ENCODE measurements around the gene APBB1IP.

DNA sequence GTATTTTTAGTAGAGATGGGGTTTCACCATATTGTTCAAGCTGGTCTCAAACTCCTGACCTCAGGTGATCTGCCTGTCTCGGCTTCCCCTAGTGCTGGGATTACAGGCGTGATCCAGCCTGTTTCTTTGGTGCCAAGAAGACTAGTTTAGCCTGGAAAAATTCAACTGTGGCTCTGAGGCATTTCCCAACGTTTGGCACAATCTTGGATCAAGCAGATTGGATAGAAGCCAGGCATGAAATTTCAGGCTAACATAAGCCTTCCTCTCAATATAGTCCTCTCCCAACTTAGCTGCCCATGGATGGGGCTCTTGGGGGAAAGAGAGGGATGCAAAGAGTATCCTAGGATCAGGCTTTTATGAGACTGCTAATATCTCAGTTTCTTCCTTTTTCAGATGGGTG, 53.8 kb downstream of the APBB1IP start:
- TF ChIP-seq ZNF274 (IDR thresholded peaks at IDR 0.05; ENCODE audit: borderline replicate concordance, low read depth, low read length), result no peak
- no peak for TF ChIP-seq ZNF121 (CRISPR knock-in tag; conservative IDR thresholded peaks at IDR 0.05)
- TF ChIP-seq ESRRA (IDR thresholded peaks at IDR 0.05; ENCODE audit: borderline replicate concordance, low read depth), result no peak

Measured in K562 (cell line).